Measurements from ENCODE around the gene TRAFD1. TPM values are rescaled to one million over a fixed set of nuclear protein-coding genes. Genes with fewer than 3 reads are reported as not detected.
A peak's percentile ranks its signal among the peaks of the same experiment; 100 is the strongest.

Gene TRAFD1
- total RNA-seq, 4 donors from 2014 or later = 8.9 to 17.7 (median 14.5) TPM

DNA sequence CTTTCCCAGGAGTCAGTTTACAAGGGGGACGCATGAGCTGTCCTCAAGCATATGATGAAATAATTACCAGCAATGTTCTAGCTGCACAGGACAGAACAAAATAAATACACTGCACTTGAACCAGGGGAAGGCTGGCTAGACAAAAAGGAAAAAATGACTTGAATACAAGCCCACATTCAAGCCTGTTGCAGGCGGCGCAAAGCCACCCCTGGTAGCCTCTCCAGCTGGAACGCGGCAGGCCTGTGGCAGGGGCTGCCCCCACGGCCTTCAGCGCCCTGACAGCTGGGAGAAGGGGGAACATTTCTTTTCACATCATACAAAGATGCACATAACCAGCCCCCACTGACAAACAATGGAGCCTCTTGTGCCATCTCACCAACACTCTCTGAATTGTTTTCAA is 57.1 kb downstream of the TRAFD1 start:
- Histone ChIP-seq H3K27me3 (no peaks in the 10 kb centered on the region), H3K36me3 (peaks cover 2 to 49% of the 10 kb centered on the region in 2 donors), H3K27ac (peak overlapping the region; percentile 62 to 81 (median 74)), H3K9me3 (no peaks in the 10 kb centered on the region), H3K4me1 (peaks cover 11 to 16% of the 10 kb centered on the region in 2 donors), H3K4me3 (no peak overlapping the region)
- no peak for DNase-seq
- in situ Hi-C loops (cut with MboI; ENCODE audit: low sequenced_read_pairs in 4 of 4) = no loop called here
- ATAC-seq = peak; percentile 51
- intact Hi-C loops (cut with DNase I; ENCODE audit: low total_unique reads) = no loop called here
- TF ChIP-seq, protein P1, sequence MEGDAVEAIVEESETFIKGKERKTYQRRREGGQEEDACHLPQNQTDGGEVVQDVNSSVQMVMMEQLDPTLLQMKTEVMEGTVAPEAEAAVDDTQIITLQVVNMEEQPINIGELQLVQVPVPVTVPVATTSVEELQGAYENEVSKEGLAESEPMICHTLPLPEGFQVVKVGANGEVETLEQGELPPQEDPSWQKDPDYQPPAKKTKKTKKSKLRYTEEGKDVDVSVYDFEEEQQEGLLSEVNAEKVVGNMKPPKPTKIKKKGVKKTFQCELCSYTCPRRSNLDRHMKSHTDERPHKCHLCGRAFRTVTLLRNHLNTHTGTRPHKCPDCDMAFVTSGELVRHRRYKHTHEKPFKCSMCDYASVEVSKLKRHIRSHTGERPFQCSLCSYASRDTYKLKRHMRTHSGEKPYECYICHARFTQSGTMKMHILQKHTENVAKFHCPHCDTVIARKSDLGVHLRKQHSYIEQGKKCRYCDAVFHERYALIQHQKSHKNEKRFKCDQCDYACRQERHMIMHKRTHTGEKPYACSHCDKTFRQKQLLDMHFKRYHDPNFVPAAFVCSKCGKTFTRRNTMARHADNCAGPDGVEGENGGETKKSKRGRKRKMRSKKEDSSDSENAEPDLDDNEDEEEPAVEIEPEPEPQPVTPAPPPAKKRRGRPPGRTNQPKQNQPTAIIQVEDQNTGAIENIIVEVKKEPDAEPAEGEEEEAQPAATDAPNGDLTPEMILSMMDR (IDR thresholded peaks at IDR 0.05 in 4 of 5, conservative IDR thresholded peaks at IDR 0.05 in 1 of 5) = no peak
- TF ChIP-seq POLR2A (IDR thresholded peaks at IDR 0.05) = no peak

DNA sequence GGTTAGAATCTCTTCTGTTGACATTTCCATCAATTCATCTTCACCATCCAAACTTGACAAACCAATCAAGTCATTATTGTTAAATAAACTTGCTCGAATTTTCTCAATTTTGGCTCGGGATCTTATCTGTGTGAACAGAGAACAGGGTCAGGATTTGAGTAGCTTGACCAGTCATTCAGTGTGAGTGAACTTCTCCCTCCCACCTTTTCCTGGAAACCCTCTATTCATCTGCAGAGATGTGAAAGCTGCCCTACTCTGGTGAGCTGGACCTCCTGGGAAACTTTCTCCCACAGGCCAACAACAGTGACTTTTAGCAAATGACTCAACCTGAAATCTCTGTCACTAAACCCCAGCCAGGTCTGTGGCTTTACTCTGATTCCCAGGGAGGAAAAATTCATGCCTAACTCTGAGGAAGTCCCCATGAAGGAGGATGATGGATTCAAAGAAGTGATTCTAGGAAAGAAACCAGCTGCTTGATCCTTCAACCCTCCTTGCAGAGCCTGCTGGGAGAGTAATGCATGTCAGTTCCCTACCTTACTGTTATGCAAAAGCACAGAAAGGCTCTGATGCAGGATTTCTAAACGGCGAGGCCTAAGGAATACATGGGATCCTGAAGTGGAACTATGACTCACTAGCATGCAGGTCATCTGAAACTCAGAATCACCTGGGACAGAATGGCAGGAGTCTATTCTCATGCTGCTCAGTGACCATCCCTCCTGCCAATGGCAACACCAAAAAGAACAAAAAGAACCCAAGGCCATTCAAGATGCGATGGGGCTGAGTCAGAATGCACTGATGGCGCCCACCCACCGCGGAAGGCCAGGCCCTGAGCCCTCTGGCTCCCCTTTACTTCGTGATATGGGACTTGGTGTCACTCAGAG is 58.0 kb downstream of the TRAFD1 start:
- Histone ChIP-seq H3K27ac (peak overlapping the region; percentile 62 to 81 (median 74)), H3K9me3 (no peaks in the 10 kb centered on the region), H3K36me3 (peaks cover 2 to 40% of the 10 kb centered on the region in 2 donors), H3K4me1 (peaks cover 11 to 16% of the 10 kb centered on the region in 2 donors), H3K4me3 (no peak overlapping the region), H3K27me3 (no peaks in the 10 kb centered on the region)
- ATAC-seq (peak; percentile 90 to 95), DNase-seq (peak; percentile 36 to 58)
- intact Hi-C loops (cut with DNase I; ENCODE audit: low total_unique reads) = no loop called here
- in situ Hi-C loops (cut with MboI; ENCODE audit: low sequenced_read_pairs in 4 of 4) = no loop called here
- TF ChIP-seq, protein P1 (IDR thresholded peaks at IDR 0.05 in 4 of 5, conservative IDR thresholded peaks at IDR 0.05 in 1 of 5) = no peak
- peak in 1 of 2 donors; percentile 52 for TF ChIP-seq POLR2A (IDR thresholded peaks at IDR 0.05)

DNA sequence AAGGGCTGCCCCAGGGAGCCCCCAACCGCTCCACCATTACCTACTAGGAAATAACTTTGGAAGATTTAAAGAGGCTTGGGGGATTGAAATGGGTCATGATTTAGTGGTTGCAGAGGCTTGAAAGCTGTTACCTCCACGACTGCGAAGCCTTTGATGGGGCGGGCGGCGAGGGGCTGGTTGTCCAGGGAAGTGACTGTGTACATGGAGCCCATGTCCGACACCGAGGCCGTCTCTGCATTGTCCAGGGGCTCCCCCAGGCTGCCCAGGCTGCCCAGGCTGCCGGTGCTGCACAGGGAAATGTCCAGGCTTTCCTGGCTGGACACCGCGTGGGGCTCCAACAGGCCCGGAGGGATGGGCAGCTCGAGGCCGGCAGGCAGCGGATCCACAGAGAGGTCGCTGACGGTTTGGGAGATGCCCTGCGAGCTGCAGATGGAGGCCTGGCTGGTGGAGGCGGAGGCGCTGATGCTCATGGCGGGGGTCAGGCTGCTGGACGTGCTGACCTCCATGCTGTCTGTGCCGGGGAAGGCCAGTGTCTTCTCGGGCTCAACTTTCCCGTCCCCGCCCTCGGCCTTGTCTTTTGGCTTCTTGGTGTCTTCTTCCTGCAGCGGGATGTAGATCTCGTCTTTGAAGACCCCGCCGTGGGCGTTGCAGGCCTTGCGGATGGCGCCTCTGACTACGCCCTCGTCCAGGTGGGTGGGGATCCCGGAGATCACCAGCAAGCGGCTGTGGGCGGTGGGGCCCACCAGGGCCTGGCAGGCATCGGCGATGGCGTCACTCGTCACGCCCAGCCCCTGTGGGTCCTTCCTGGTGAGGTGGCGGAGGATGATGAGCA is 58.9 kb downstream of the TRAFD1 start:
- no peak for ATAC-seq
- DNase-seq = no peak
- H3K9me3 ChIP-seq = no peaks in the 10 kb centered on the region
- intact Hi-C loops (cut with DNase I; ENCODE audit: low total_unique reads) (no loop called here), in situ Hi-C loops (cut with MboI; ENCODE audit: low sequenced_read_pairs in 4 of 4) (no loop called here)
- H3K27ac ChIP-seq = peak overlapping the region; percentile 62 to 81 (median 74)
- TF ChIP-seq POLR2A (IDR thresholded peaks at IDR 0.05) = no peak
- TF ChIP-seq, protein P1 (IDR thresholded peaks at IDR 0.05 in 4 of 5, conservative IDR thresholded peaks at IDR 0.05 in 1 of 5) = no peak
- peaks cover 11 to 16% of the 10 kb centered on the region in 2 donors for H3K4me1 ChIP-seq
- peaks cover 0 to 31% of the 10 kb centered on the region in 2 donors for H3K36me3 ChIP-seq
- no peak overlapping the region for H3K4me3 ChIP-seq
- H3K27me3 ChIP-seq = no peaks in the 10 kb centered on the region

DNA sequence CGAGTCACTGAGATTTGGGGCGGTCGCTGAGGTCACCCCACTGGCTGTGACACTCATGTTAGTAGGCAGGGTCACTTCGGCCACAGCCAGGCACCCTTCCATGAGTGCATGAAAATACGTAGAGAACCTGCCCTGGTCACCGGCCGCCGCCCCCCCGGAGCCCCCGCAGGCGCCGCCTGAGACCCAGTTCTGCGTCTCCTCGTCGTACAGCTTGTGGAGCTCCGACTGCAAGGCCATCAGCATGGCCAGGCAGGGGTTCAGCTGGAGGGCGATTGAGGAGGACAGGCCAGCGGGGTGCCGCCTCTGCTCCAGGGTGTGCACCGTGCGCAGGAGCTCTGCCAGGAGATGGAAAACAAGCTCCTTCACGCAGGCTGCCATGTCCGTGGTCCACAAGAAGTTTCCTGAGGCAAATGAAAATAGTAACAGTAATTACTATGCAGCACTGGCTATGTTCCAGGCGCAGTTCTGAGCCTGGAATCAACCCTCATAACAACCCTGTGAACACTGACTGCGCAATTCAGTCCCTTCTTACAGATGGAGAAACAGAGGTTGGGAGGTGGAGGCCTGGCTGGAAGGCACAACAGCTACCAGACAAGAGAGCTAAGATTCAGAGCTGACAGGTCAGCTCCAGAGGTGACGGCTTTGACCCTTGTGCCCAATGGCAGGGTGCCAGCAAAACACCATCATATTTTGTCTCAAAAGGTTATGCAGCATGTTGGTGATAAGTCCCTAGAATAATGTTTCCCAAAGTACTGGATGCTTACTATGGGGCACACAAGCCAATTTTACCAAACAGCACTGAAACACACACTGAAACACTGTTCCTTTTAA is 59.9 kb downstream of the TRAFD1 start:
- no peaks in the 10 kb centered on the region for H3K27me3 ChIP-seq
- H3K4me3 ChIP-seq = no peak overlapping the region
- in situ Hi-C loops (cut with MboI; ENCODE audit: low sequenced_read_pairs in 4 of 4) = no loop called here
- H3K4me1 ChIP-seq = peaks cover 11 to 16% of the 10 kb centered on the region in 2 donors
- no peak for ATAC-seq
- no peaks in the 10 kb centered on the region for H3K9me3 ChIP-seq
- peaks cover 0 to 31% of the 10 kb centered on the region in 2 donors for H3K36me3 ChIP-seq
- DNase-seq = no peak
- intact Hi-C loops (cut with DNase I; ENCODE audit: low total_unique reads) = no loop called here
- no peak for TF ChIP-seq POLR2A (IDR thresholded peaks at IDR 0.05)
- TF ChIP-seq, protein P1 (IDR thresholded peaks at IDR 0.05 in 4 of 5, conservative IDR thresholded peaks at IDR 0.05 in 1 of 5) = no peak
- H3K27ac ChIP-seq = peak overlapping the region in 2 of 4 donors; percentile 15 to 80
